Mononuclear cell (primary cell): Measurements from ENCODE around the gene ARFGAP1. TPM values are rescaled to one million over a fixed set of nuclear protein-coding genes. Genes with fewer than 3 reads are reported as not detected.

Source experiments
- H3K27me3 ChIP-seq: 2 replicates; pipeline ENCODE4 v1.6.0; 2011; ENCODE audit warnings: low read length, control low read depth; ENCODE audit not compliant: insufficient read depth
- H3K4me1 ChIP-seq: 2 replicates; pipeline ENCODE4 v1.5.1; 2011; ENCODE audit warnings: mild to moderate bottlenecking, low read length, control low read depth; ENCODE audit not compliant: insufficient read depth
- H3K4me3 ChIP-seq: 2 replicates; pipeline ENCODE4 v1.5.1; 2011; ENCODE audit warnings: mild to moderate bottlenecking, low read length, moderate library complexity
- H3K9me3 ChIP-seq: 2 replicates; pipeline ENCODE4 v1.5.1; 2011; ENCODE audit warnings: low read depth, mild to moderate bottlenecking, control low read depth, low read length
- total RNA-seq: library from RNA; depleted of rRNA; stranded (reverse); fragments of >200 nt; gene quantifications from one replicate; pipeline ENCODE4 v1.2.3, GENCODE V29; 2012

ARFGAP1 gene
- total RNA-seq, 1 donor, result 36.4 TPM

DNA sequence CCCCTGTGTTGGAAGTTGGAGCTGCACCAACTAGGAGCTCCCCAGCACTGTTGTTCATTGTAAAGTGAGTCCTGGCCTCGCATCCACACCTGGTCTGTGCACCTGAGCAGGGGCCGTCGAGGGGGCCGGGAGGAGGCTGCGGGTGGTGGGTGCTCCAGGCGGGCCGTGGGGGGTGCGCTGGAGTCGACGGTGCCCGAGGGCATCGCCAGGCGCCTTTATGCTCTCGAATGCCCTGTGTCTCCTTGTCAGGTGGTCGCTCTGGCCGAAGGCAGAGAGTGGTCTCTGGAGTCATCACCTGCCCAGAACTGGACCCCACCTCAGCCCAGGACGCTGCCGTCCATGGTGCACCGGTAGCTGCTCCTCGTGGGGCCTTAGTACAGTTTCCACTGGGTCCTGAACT, 4.3 kb downstream of the ARFGAP1 start:
- peaks cover 12% of the 10 kb centered on the region for H3K4me1 ChIP-seq
- no peak overlapping the region for H3K4me3 ChIP-seq
- no peaks in the 10 kb centered on the region for H3K27me3 ChIP-seq
- no peaks in the 10 kb centered on the region for H3K9me3 ChIP-seq

DNA sequence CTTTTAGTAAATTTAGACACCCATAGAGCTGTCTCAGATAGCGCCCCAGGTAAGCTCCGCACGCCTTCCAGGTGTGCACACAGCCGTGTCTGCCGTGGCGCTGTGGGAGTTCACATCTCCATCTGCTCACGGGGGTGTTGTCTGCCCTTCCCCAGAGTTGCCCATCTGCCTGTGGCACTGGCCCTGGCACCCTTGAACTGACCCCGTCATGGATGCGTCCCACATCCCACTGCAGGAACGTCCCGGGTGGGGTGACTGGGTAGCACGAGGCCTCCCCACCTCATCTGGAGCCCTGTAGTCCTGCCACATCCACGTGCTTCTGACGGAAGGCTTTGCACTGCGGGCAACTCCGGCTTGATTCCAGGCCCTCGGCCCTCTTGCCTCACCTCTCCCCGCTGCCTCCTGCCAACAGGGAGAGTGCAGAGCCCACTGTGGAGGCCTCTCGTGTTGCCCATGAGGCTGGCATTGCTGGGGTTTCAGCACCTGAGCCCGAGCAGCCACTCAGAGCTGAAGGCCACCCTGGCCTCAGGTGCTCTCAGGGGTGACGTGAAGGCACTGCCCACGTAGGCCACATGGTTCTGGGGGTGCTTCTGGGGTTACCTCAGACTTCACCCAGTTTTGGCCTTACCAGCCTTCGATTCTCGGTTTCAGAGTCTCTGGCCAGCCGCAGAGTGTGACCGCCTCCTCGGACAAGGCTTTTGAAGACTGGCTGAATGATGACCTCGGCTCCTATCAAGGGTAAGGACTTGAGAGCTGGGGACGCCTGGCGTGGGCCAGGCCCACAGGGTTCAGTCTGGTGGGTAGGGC, 5.1 kb downstream of the ARFGAP1 start:
- Histone ChIP-seq H3K9me3 (no peaks in the 10 kb centered on the region), H3K27me3 (no peaks in the 10 kb centered on the region), H3K4me1 (peaks cover 10% of the 10 kb centered on the region)

GRCh38 chr20:63278661-63279060, 6.0 kb downstream of the ARFGAP1 start:
- no peaks in the 10 kb centered on the region for H3K9me3 ChIP-seq
- no peak overlapping the region for H3K4me3 ChIP-seq
- peaks cover 4% of the 10 kb centered on the region for H3K4me1 ChIP-seq
- H3K27me3 ChIP-seq, result no peaks in the 10 kb centered on the region

More for the DNA sequence above, 5.1 kb downstream of the ARFGAP1 start:
- H3K4me3 ChIP-seq, result no peak overlapping the region

DNA sequence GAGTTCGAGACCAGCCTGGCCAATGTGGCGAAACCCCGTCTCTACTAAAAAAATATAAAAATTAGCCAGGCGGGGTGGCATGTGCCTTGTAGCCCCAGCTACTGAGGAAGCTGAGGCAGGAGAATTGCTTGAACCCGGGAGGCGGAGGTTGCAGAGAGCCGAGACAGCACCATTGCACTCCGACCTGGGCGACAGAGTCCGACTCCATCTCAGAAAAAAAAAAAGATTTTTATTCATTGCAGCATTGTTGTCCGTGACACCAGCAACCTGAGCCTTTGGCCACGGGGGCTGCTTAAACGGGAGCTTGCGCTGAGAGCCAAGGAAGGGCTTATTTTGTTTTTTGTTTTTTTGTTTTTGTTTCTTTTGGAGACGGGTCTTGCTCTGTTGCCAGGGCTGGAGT, 7.3 kb downstream of the ARFGAP1 start:
- H3K4me1 ChIP-seq, result no peaks in the 10 kb centered on the region
- no peak overlapping the region for H3K4me3 ChIP-seq
- H3K9me3 ChIP-seq, result no peaks in the 10 kb centered on the region
- H3K27me3 ChIP-seq, result no peaks in the 10 kb centered on the region

- Histone ChIP-seq H3K4me3 (no peak overlapping the region), H3K27me3 (no peaks in the 10 kb centered on the region), H3K4me1 (no peaks in the 10 kb centered on the region), H3K9me3 (no peaks in the 10 kb centered on the region)
Observed at GRCh38 chr20:63280371-63280770, 7.8 kb downstream of the ARFGAP1 start.

DNA sequence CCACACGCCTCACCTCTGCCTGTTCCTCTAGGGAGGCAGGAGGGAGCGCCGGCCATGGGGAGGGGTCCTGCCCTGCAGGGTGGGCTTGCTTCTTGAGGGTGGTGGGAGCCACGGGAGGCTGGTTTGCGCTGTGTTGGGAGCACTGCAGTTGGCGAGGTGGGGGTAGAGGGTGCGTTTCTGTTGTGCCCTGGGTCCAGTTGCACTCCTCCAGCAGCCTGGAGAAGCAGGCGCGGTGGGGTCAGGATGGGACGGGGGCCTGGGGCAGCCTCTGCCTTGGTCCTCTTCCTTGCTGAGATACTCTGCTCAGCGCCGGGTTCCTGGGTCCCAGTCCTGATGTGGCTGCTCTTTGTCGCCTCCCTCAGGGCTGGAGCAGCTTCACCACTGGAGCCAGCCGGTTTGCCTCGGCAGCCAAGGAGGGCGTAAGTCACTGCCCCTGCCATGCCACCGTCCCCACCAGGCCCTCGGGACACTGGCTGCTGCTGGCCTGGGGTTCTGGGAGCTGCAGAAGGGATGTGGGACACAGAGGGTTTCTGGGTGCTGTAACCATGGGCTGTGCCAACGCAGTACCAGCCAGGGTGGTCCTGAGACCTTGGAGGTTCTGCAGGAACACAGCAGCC, 8.4 kb downstream of the ARFGAP1 start:
- Histone ChIP-seq H3K4me1 (no peaks in the 10 kb centered on the region), H3K9me3 (no peaks in the 10 kb centered on the region), H3K27me3 (no peaks in the 10 kb centered on the region), H3K4me3 (no peak overlapping the region)

DNA sequence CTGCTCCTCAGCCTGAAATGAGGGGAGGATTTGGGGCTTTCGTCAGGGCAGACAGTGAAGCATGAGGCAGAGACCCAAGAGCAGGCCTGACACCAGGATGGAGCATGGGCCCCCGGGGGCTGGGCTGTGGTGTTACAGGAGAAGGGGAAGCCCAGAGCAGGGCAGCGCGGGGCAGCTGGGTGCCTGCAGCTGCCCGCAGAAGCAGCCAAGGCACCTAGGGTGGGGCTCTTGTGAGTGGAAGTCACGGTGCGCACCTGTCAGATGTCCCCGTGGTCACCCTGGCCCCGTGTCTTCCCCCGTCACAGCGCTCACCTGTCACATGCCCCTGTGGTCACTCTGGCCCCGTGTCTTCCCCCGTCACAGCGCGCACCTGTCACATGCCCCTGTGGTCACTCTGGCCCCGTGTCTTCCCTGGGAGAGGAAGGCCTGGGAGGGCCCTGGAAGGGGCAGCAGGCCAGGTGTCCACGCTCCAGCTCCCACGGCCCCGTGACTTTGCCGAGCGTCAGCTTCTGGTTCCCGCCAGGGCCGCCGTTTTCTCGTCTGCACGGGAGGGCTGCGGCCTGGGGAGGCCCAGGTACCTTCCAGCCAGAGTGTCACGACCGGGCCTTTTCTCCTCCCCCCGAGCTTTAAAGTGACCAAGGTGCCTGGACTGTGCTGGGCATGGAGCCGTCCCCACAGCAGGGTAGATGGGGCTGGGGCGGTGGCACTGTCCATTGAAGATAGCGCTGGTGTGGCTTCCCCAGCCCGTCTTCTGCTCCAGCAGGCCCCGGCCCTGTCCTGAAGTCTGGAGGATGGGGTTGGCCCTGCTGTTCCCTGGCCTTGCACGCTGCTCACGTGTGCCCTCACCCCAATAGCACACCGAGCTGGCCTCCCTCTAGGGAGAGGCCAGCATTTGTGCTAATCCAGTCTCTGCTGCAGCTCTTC, 9.4 kb downstream of the ARFGAP1 start:
- no peaks in the 10 kb centered on the region for H3K9me3 ChIP-seq
- no peak overlapping the region for H3K4me3 ChIP-seq
- H3K4me1 ChIP-seq, result no peaks in the 10 kb centered on the region
- H3K27me3 ChIP-seq, result no peaks in the 10 kb centered on the region

- Histone ChIP-seq H3K4me1 (no peaks in the 10 kb centered on the region), H3K4me3 (no peak overlapping the region), H3K27me3 (no peaks in the 10 kb centered on the region), H3K9me3 (no peaks in the 10 kb centered on the region)
Observed at GRCh38 chr20:63282946-63283345, 10.3 kb downstream of the ARFGAP1 start.

GRCh38 chr20:63283397-63284082, 10.9 kb downstream of the ARFGAP1 start:
- H3K4me3 ChIP-seq, result no peak overlapping the region
- H3K27me3 ChIP-seq, result no peaks in the 10 kb centered on the region
- H3K9me3 ChIP-seq, result no peaks in the 10 kb centered on the region
- no peaks in the 10 kb centered on the region for H3K4me1 ChIP-seq

- H3K4me3 ChIP-seq, result no peak overlapping the region
- no peaks in the 10 kb centered on the region for H3K9me3 ChIP-seq
- no peaks in the 10 kb centered on the region for H3K27me3 ChIP-seq
- H3K4me1 ChIP-seq, result no peaks in the 10 kb centered on the region
Observed at GRCh38 chr20:63284083-63284440, 11.4 kb downstream of the ARFGAP1 start.

DNA sequence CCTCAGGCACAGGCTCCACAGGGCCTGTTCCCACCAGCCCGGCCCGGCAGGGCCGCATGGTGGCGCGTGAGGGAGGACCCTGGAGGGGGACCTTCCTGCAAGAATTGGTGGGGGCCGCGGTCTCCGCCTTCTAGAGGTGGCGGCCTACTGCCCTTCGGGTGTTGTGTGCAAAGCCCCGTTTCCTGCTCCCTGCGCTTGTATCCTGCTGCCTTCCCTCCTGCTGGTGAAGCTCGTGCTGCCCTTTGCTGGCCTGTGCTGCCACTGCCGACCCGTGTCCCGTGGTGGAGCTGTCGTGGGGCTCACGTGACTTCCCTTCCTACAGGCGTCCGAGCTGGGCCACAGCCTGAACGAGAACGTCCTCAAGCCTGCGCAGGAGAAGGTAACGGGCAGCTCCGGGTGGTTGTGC, 11.9 kb downstream of the ARFGAP1 start:
- no peak overlapping the region for H3K4me3 ChIP-seq
- no peaks in the 10 kb centered on the region for H3K9me3 ChIP-seq
- no peaks in the 10 kb centered on the region for H3K4me1 ChIP-seq
- no peaks in the 10 kb centered on the region for H3K27me3 ChIP-seq

DNA sequence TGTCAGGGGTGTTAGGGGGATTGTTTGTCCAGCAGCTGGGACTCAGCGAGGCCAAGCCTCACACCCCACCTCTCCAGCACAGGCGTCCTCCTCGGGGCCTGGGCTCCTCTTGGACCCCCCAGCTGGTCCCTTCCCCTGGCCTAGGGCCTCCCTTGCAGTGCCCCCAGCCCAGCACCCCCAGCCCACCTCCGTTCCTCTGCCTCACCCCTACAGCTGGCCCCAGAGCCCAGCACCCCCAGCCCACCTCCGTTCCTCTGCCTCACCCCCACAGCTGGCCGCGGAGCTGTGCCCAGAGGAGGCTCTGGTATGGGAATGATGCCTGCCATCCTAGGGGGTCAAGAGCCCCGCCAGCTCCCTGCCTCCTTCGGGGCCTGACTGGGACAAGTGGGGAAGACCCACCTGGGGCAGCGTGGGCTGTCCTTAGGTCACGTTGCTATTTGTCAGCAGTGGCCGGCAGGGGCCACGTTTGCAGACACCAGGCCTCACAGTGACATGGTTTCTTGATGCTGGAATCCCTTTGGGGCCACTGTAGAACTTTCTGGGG, 12.4 kb downstream of the ARFGAP1 start:
- H3K4me3 ChIP-seq, result no peak overlapping the region
- H3K9me3 ChIP-seq, result no peaks in the 10 kb centered on the region
- no peaks in the 10 kb centered on the region for H3K27me3 ChIP-seq
- no peaks in the 10 kb centered on the region for H3K4me1 ChIP-seq

GRCh38 chr20:63285636-63286615, 13.3 kb downstream of the ARFGAP1 start:
- Histone ChIP-seq H3K4me3 (no peak overlapping the region), H3K9me3 (no peaks in the 10 kb centered on the region), H3K4me1 (no peaks in the 10 kb centered on the region), H3K27me3 (no peaks in the 10 kb centered on the region)
